ENCODE data around the gene FAM78A.
A peak's percentile ranks its signal among the peaks of the same experiment; 100 is the strongest.

The FAM78A gene

DNA sequence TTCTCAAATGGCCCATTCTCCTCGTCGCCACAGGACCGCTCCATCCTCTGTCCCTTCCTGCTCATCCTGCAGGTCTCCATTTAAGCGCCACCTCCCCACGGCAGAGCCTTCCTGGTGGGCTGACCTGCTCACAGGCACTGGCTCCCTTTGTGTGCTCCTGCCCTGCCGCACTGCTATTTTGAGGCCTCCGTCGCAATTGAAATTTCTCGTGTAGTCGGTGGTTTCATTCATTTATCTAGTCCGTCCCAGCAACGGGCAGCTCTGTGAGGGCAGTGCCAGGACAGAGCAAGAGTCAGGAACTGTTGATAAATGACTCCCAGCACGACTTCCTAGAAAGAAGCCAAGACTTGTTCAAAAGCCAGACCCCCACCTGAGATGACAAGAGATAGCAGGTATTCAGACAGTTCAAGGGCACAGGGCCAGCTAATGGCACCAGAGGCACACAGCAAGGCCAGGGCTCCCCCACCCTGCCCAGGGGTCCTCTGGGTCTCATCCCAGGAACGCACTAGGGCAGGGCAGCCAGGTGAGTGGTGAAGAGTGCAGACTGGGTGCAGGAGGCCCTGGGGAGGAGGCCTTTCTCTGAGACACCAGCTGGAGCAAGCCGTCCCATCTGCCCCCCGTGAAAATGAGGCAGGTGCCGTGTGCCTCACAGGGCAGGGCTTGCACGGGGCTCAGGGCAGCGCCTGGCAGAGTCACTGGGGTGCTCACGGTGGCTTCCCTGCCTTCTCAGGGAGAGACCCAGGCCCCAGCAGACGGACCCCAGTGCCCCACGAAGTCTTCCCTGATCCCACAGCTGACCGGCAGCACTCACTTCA, 36.9 kb downstream of the FAM78A start:
- no peak for DNase-seq (ENCODE audit: low spot score)

DNA sequence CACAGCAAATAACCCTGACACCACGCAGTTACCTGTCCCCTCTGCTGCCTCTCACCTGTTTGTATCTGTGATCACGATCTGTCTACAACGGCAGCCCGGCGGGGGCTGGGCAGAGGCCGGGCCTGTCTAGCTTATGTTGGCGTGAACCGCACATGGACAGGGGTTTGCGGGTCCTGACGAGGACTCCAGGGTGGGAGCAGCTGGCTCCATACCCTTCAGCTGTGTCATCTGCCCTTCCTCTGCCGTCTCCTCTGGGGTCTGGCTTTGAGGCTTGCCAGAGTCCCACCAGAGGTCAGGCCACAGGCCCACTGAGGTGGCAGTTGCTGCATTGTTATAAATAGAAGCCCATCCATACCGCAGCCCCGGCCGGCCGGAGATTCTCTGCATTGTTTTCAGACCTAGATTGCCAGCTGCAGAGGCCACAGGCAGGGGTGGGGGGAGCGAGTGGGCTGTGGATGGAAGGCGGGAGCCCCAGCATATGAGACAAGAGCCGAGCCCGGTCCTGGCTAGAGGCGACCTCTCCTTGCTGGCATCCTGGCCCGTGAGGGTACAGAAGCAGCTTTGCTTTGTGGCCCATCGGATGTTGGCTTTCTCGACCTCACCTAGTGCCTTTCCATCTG, 37.8 kb downstream of the FAM78A start:
- peak; percentile 55 for DNase-seq (ENCODE audit: low spot score)

DNA sequence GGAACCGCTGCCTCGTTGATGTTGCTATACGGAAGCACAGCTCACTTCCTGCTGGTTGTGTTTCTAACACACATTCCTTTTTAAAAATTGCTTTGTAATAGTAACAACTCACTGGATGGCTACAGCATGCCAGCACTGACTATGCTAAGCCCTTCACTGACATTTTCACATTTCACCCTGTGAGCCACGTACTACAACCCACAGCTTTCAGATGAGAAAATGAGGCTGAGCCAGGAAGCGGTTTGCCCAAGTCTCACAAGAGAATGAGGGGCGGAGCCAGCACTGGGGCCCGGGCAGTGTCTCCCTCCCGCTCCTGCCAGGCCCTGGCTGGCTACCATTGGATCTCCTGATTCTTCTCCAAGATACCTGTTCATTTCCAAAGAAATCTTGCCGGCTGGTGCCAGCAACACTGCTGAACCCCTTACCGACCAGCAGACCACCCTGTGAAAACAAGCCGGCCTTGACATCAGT, 38.3 kb downstream of the FAM78A start:
- peak; percentile 47 for DNase-seq (ENCODE audit: low spot score)

DNA sequence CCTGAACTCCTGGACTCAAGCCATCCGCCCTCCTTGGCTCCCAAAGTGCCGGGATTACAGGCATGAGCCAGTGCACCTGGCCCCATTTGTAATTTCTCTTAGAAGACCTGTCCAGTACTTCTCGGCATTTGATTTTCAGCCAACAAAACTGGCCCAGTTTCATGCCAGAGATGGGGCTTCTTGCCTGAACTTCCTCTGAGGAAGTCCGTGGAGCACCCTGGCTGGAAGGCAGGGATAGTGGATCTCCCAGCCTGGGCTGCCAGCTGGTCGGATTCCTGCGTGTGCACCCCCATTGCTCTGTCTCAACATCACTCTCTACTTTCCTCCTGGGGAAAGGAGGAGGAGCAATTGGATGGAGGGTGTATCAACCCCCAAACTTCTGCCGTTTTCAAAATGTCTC, 39.0 kb downstream of the FAM78A start:
- no peak for DNase-seq (ENCODE audit: low spot score)

DNA sequence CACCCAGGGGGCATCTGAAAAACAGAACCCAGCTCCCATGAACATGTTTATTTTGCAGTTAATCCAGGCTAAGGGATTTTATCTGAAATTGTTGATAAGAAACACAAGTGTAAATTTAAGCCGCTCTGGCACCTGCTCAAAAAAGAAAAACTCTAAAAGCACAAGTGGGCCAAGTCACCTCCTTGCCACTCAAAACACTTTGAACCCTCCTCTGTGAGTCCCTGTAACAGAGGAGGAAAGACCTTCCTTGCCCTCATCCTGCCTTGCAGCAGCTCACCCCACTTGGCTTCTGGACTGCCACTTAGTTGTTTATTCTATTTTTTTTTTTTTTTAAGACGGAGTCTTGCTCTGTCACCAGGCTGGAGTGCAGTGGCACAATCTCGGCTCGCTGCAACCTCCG, 39.5 kb downstream of the FAM78A start:
- DNase-seq (ENCODE audit: low spot score): no peak

DNA sequence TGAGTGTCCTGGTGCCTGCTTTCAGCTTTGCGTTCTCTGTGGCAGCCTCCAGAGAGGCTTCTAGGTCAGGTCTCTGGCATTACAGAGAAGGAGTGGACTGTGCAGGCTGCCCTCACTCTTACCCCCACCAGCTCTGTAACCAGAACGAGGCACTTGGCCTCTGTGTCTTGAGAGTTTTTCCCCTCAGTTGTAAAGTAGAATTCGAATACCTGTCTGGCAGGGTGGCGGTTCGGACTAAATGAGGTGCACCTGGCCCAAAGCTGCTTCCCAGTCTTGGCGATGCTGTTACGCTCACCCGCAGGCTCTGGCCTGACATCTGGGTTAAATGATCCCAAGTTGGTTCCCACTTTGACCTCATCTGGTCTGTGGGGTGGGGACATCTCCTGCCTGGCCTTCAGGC, 40.1 kb downstream of the FAM78A start:
- DNase-seq (ENCODE audit: low spot score): no peak

DNA sequence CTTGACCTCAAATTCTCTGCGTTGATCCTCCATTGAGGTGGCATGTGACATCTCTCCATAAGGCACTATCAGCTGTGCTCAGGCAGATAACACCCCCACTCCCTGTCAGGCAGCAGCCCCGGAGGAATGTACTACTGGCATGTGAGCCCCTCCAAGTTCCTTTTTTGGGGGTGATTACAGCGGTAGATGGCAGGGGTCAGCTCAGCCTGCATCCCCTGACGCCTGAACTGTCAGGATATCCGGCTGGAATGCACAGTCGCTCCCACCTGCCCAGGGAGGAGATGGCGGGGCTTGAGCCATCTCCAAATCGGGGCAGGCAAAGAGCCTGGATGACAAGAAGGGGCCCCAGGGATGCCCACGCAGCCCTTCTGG, 40.8 kb downstream of the FAM78A start:
- DNase-seq (ENCODE audit: low spot score): no peak

DNA sequence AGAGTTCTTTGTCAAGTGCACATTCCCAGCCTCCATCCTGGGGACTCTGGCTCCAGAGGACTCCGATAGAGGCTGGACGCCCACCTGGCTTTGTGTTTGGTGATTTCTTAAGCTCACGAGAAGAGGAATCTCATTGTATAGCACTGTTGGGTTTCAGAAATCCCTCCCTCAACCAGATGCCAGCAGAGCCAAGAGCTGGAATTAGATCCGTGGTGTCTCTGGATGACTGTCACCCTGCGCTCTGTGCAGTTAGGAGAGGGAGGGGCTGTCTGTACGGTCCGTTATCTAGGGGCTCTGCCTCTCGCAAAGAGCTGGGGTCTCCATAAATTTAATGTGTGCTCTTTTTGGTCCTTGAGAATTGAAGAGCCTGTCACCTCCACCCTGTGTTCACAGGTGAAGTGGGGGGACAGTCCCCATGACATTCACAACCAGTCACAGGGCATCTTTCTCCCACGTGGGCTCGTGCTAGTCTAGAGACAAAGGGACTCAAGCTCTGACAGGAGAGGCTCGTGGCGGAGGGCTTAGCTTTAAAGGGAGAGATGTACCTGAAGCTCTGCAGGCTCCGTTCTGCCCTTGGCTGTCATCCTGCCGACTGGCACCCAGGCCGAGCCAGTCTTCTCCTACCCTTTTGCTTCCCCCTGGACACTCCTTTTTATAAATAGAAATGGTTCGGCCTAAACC, 41.4 kb downstream of the FAM78A start:
- no peak for DNase-seq (ENCODE audit: low spot score)

DNA sequence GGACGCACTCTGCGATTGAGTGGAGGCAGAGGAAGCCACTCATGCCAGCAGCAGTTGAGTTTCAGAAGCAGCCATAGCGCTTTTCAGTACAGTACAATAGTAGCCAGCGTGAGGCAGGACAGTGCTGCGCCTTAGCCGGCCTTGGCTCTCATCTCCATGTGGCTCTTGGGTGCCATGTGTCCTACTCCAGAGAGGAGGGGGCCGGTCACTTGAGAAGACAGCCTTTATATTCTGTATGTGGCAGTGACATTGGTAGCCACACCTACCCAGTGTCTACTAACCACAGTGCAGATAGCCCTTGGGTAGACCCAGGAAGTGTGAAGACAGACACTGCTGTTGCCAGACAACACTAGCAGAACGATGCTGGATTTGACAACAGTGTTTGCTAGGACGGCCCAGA, 42.3 kb downstream of the FAM78A start:
- no peak for DNase-seq (ENCODE audit: low spot score)

DNA sequence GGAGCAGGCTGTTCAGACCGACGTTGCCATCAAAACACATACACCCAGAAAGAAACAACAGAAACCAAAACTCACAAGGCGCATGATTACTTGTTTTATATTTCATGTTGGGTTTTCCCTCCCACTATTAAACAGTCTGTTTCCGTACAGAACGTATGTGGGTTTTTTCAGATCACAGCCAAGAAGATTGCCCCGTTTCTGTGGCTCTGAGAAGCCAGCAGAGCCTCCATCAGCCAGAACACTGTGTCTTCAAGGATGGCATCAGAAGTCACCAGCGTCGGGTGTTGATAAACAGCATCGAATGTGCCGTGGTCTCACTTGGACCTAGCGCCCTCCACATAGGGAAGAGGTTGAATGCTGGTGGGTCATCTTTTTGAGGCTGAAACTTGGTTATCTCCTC, 42.8 kb downstream of the FAM78A start:
- no peak for DNase-seq (ENCODE audit: low spot score)

DNA sequence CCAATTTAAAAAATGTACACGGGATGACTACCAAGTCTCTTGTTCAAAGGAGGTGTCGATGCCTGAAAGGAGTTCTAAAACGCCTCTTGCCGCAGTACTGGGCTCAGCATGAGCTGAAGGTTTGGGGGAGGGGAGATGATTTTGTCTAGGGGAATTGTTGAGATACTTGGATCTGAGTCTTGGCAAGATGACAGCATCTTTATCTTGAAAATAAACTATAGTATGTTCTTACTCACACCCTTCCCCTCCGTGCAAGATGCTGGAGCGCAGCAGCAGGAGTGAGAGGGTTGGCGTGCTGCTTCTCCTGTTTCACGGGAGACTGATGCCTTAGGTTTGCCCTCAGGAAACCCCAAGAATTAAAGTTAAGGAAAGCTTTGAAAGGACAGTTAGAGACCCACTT, 47.3 kb downstream of the FAM78A start:
- no peak for DNase-seq (ENCODE audit: low spot score)

DNA sequence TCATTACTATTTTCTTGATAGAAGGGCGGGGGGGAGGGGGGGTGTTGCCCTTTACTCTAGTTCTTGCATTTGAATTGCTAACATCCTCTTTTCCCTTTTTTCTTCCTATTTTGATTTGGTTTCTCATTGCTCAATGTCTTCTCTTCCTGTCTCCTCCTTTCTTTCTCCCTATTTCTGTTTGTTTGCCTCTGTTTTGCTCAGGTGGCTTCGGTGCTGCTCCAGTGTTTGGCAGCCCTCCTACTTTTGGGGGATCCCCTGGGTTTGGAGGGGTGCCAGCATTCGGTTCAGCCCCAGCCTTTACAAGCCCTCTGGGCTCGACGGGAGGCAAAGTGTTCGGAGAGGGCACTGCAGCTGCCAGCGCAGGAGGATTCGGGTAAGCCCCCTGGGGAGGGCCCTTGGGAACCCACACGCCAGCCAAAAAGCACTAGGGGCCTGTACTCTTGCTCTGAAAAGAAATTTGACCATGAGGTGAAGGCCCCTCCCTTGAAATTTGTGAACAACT, 48.3 kb downstream of the FAM78A start:
- no peak for DNase-seq (ENCODE audit: low spot score)

DNA sequence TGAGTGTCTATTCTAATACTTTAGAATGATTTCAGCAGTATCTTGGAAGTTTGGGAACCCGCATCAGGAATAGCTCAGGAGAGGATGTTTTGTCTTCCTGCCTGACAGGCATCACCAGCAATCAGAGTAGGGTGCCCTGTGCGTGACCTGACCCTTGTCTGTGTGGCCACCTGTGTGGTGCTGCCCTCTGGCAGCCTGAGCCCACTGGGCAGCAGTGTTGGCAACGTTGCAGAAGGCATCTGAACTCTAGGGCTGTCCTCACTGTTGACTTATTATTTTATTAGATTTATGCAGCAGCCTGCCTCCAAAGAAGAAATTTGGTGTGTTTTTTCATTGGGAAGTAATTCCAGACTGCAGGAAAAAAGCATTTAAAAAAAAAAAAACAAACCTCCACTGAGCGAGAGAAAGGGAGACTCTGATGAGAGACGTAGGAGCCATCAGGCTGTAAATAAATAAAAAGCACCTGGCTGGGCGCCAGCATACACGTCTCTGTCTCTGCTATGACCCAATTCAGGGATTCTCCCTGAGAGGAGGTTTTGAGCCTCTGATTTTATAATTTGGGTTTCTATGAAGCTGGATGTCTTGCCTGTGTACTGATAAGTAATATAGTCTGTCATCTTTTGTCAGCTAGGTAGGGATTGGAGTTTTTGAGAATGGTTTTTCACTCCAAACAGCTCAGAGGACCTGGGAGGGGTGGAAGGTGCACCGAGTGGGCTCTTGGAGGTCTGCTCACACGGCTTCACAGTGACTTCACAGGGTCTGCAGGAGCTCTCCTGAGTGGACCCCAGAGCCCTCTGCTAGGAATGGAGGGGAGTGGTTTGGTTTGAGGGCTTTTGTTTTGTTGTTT, 49.0 kb downstream of the FAM78A start:
- no peak for DNase-seq (ENCODE audit: low spot score)

DNA sequence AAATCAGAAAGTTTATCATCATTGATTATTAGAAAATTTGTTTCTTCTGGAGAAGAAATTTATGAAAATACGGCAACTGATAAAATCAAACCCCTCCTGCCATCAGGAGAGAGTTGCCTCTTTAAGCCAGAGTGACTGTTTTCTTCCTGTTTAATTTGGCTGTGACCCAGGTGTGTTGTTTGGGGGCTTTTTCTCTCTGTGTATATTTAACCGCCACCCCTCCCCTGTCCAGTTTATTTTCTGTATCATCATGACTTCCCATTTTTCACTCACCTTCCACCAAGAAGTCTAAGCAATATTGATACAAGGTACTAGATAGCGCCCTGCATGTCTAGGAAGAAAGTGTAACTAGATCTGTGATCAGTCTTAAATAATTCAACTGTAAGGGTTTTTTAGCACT, 50.1 kb downstream of the FAM78A start:
- DNase-seq (ENCODE audit: low spot score): no peak

DNA sequence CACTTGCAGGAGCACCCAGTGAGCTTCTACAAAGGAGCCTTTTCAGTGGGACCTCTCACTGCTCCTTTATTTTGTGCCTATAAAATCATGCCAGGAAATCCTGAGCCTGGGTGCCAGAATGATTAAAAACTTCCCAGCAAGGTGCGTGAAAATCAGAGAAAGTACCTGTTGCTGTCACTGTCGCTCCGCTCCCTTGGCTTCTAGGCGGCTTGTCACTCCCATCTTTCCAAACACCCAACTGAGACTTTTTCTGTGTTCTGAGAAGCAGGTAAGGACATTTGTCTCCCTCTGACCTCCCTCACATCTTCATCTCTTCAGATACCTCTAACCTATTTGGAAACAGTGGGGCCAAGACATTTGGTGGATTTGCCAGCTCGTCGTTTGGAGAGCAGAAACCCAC, 53.9 kb downstream of the FAM78A start:
- no peak for DNase-seq (ENCODE audit: low spot score)

DNA sequence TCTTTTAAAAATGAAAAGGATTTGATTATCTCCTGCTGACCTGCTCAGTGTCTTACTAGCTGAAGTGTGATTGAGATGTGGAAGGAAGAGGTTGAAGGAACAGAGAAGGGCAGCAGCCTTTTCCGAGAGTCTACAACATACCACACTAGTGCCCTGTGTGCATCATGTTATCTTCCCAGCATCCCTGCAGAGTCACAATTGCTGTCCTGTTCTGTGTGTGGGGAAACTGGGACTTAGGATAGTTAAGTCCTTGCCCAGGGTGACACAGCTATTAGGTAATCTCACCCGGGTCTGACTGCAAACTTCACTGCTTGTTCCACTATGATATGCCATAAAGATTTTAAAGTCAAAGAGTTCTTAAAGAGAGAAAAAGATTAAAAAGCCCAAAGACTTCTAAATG, 55.8 kb downstream of the FAM78A start:
- DNase-seq (ENCODE audit: low spot score): no peak

DNA sequence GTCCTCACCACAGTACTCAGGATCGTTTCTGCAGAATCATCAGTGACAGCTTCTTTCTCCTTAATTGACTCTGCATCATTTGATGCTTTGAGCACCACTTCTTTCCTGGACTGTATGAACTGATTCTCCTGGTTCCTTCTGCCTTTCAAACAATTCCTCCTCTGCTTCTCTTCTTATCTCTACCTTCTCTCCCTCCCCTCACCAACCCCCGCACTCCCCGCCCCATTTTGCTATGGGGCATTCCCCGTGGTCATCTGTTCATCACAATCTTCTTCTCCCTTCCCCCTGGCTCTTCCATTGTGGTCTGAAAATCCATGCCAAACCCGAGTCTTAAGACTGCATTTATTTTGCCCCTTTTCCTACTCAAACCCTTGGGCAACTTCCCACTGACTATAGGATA, 57.9 kb downstream of the FAM78A start:
- no peak for DNase-seq (ENCODE audit: low spot score)

DNA sequence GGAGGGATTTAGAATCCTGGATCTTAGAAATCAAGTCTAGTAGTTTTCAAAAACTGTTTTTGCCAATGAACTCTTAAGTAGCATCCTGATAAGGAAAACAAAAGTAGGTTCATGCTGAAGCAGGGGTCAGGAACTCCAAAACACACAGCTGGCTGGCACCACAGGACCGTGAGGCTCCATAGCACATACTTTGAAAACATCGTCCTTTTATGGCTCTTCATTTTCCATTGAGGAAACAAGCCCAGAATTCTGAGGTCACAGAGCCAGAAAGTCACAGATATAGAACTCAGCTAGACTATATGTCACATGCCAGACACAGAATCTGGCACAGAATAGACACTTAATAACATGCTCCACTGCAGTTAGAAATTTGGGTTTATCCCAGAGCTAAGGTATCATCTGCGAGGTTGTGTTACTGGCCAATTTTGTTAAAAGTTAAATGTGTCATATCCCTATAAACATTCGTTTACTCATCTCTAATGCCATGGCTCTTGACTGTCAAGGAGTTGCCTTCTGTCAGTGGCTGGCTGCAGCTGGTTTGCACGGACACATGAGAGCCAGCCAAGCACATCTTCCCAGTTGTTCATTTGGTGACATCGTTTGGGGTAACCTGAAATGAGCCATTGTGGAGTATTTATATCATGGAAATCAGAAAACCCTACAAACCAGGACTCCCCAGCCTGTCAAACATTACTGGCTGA, 58.8 kb downstream of the FAM78A start:
- no peak for DNase-seq (ENCODE audit: low spot score)

DNA sequence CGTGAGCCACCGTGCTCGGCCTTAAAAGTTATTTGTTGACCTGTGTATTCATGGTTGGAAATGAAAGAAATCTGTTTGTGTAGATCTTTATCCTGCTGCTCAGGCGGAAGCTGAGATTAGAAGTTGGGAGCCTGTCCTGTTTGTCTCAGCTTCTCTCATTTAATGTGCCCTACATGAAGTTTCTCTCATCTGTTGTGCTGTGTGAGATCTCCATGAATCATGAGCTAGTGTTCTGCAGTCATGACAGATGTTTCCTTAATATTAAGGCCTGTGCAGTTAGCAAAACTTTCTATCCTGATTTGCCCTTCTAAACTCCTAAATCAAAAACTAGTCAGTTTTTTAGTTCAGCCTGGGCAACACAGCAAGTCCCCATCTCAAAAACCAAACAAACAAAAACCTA, 59.5 kb downstream of the FAM78A start:
- DNase-seq (ENCODE audit: low spot score): no peak

DNA sequence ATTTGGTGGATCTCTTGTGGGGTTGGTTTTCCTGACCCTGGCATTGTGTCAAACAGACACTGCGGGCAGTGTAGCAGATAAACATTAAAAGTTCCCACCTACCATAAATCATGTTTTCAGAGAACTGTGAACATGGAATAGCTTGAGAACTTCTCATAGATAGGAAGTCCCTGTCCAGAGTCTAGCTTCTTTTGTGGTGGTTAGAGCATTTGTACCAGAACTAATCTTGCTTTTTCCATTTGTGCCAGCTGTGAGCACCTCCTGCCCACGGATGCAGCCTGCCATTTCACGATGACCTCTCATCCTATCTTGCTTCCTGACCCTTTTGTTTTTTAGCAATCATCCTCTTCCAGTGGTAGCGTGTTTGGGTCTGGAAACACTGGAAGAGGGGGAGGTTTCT, 61.4 kb downstream of the FAM78A start:
- DNase-seq (ENCODE audit: low spot score): no peak

DNA sequence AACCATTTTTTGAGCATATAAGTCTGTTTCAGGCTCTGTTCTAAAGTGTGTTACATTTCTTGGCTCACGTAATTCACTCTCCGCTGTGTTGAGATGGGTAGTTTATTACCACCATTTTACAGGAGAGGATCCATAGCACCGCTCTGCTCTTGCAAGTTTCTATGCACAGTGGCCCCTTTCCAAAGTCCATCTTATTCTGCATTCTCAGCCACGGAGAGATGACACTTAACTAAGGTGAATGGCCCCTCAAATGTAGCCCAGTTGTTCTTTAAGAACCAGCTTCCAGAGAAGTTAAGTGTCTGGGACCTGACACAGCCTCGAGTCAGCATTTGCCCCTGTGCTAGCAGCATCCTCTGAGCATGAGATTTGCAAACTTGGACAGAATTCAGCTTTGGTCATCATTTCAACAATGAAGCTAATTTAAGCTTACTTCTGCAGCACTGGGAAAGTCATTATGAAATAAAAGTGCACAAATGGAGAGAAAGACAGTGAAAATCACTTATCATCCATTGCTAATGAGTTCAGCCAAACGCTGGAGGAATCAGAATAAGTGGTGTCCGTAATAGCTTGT, 61.9 kb downstream of the FAM78A start:
- no peak for DNase-seq (ENCODE audit: low spot score)
